GM19328 (cell line): ENCODE data around the gene DHX8.
"Not testable (repeated sequence)": the region's sequence is repeated elsewhere in the genome, so short reads cannot be mapped to it uniquely, and the experiment has no call there.

Source experiments
- ATAC-seq: cut with Tn5 transposase; IDR thresholded peaks from one replicate; pipeline ENCODE4 v1.9.1; 2021; ENCODE audit warnings: mild to moderate bottlenecking, moderate library complexity; ENCODE audit not compliant: unreplicated experiment

DHX8 gene

GRCh38 chr17:43483674-43484551, at the start of gene DHX8:
Gene DHX8, plus strand, starts transcription at chr17:43483975. Its CDS starts 63 bp downstream, at chr17:43484038.
- peak; percentile 93 for ATAC-seq

- no peak for ATAC-seq
Measured at GRCh38 chr17:43434902-43435319, 48.9 kb upstream of the DHX8 start.

GRCh38 chr17:43437756-43438155, 46.0 kb upstream of the DHX8 start:
- no peak for ATAC-seq

- ATAC-seq, result no peak
Measured at GRCh38 chr17:43438626-43439025, 45.1 kb upstream of the DHX8 start.

GRCh38 chr17:43439041-43439440, 44.7 kb upstream of the DHX8 start:
- no peak for ATAC-seq

DNA sequence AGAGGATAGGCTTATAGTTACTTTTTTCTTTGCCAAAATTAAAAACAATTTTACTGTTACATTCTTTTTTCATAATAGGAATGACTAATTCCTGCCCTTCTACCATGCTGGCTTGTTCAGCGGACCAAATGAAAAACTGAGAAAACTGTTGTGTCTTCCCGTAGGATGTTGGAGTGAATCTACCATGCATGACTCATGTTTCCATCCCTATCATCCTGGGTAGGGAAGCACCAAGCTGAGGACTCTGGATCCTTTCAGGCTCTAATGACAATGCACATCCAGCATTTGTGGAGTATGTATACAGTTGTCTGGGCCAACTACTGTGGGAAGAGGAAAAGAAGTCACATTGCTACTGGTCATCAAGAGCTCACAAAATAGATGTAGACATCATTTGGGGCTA, 41.1 kb upstream of the DHX8 start:
- ATAC-seq, result no peak

- no peak for ATAC-seq
Measured at GRCh38 chr17:43443381-43443780, 40.4 kb upstream of the DHX8 start.

DNA sequence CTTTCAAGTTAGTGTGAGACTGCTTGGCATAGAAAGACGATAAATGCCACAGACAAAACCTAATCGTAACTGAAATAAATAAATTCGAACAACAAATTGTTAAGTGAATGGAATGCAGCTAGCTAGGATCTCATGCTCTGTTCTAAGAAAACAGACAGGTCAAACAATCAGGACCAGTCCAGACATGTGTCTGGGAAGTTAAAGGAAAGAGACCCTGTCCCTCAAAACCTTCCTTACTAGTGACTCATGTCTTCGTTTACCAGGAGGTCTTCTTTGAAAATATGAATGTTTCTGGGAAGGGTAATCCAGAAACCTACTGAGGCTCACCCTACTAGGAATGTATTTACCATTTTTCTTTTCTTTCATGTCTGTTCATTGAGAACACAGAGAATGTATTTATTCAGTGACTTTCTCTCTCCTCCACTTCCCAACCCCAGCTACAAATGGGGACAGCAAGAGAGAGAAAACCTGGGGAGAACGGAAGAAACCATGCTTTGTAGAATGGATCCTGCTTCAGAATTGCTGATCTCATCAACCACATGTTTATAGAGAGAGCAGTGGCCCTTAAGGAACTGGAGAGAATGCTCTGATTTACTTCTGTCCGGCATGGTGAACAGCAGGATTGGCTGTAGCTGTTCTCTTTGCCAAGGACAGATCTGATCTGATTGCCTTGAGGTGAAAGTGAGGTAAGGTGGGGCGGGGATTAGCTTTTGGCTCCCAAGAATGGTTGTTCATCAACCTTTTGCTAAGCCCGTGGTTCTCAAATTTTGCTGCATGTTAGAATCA, 39.4 kb upstream of the DHX8 start:
- no peak for ATAC-seq

GRCh38 chr17:43445009-43445589, 38.7 kb upstream of the DHX8 start:
- no peak for ATAC-seq

DNA sequence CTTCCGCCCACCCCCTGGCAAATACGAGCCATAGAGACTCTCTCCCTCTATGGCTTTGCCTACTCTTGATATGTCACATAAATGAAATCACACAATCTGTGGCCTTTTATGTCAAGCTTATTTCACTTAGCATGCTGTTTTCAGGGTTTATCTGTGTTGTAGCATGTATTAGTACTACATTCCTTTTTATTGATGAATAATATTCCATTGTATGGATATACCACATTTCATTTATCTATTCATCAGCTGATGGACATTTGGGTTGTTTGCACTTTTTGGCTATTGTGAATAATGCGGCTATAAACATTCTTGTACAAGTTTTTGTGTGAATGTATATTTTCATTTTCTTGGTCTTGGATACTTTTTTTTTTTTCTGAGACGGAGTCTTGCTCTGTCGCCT, 37.0 kb upstream of the DHX8 start:
- no peak for ATAC-seq

DNA sequence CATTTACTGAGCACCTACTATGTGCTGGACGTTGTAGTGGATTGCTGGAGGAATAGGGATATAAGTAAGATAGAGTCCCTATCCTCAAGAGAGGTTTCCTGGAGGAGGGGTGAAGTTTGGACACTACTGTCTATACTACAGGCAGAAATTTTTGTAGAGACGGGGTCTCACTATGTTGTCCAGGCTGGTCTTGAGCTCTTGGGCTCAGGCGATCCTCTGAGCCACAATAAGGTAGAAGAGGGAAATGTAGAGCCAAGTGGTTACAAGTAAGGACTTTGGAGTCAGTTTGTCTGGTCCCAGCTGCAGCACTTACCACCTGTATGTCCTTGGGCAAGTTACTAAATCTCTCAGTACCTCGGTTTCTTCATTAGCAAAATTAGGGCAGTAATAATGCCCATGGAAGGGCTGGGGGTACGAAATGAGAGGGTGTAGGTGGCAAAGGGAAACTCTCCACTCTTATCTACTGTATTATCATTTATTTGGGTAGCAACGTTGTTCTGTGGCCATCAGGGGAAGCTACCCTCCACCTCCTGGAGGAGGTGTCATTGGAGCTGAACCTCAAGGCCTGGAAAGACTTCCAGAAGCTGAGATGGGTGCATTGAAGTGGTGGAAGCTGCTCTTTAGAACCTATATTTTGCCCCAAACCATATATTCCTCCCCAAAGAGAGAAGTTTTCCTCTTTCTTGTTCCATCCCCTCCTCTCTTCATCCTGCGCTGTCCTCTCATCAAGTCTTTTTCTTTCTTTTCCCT, 34.9 kb upstream of the DHX8 start:
- ATAC-seq, result no peak

GRCh38 chr17:43449470-43450248, 34.1 kb upstream of the DHX8 start:
- no peak for ATAC-seq

DNA sequence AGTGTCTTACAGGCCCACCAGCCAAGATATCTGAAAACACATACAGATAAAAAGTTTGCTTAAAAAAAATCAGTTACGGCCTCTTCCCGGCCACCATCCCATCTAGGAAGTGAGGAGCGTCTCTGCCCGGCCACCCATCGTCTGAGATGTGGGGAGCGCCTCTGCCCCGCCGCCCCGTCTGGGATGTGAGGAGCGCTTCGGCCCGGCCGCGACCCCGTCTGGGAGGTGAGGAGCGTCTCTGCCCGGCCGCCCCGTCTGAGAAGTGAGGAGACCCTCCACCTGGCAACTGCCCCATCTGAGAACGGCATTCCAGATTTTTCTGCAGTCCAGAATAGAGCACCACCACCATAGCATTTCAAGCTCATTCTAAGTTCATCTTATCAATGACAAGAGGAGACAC, 33.0 kb upstream of the DHX8 start:
- not testable (repeated sequence) for ATAC-seq

- ATAC-seq, result not testable (repeated sequence)
Measured at GRCh38 chr17:43451741-43452140, 32.0 kb upstream of the DHX8 start.

DNA sequence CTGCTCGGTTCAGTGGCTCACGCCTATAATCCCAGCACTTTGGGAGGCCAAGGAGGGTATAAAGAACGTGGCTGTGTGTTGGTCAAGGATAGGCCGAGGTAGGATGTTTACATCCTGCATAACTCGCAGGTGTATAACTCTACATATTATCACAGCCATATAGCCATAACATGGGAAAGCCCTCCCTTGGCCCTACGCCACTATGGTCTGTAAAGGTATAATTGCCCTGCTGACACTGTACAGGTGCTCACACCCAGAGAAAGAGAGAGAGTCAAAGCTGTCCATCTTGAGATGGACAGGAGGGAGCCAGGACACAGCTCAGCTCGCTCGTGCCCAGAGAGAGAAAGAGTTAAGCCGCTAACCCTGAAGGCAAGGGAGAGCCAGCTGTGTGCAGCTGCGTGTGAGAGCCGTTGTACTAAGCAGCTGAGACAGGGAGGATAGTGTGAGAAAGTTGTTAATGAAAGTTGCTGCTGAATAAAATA, 30.4 kb upstream of the DHX8 start:
- ATAC-seq, result no peak

GRCh38 chr17:43454868-43455267, 28.9 kb upstream of the DHX8 start:
- ATAC-seq, result no peak

DNA sequence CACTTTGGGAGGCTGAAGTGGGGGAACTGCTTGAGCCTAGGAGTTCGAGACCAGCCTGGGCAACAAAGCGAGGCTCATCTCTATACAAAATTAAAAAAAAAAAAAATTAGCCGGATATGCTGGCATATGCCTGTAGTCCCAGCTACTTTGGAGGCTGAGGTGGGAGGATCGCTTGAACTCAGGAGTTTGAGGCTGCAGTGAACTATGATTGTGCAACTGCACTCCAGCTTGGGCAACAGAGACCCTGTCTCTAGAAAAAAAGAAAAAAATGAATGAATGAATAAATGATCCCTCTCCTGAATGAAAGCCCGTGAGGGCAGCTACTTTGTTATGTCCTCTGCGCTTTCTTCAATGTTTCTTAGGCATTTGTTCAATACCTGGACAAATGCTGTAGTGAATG, 27.7 kb upstream of the DHX8 start:
- no peak for ATAC-seq

GRCh38 chr17:43456661-43457361, 27.0 kb upstream of the DHX8 start:
- ATAC-seq, result no peak

- ATAC-seq, result no peak
Measured at GRCh38 chr17:43457362-43457692, 26.4 kb upstream of the DHX8 start.

DNA sequence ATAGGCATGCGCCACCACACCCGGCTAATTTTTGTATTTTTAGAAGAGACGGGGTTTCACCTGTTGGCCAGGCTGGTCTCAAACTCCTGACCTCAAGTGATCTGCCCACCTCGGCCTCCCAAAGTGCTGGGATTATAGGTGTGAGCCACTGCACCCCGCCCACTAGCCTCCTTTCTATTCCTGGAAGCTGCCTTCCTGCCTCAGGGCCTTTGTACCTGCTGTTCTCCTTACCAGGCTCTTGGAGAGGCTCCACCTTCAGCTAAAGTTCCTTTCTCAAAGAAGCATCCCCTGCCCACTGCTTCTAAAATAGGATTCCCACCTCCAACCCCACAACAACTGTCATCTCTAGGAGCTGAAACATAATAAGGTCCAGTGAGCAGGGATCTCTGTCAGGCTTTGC, 23.9 kb upstream of the DHX8 start:
- not testable (repeated sequence) for ATAC-seq
